NCI-H2081 (cell line): ENCODE data around the gene KY.

ENCODE experiments used
- DNase-seq, 2 experiments: peaks; one replicate each; lab custom pipeline; 2025; lab: John Stamatoyannopoulos, UW

The KY gene

GRCh38 chr3:134619301-134619615 is 31.6 kb downstream of the KY start:
- DNase-seq, result no peak

- DNase-seq, result no peak
These were observed 32.1 kb downstream of the KY start for GRCh38 chr3:134618478-134619300.

DNA sequence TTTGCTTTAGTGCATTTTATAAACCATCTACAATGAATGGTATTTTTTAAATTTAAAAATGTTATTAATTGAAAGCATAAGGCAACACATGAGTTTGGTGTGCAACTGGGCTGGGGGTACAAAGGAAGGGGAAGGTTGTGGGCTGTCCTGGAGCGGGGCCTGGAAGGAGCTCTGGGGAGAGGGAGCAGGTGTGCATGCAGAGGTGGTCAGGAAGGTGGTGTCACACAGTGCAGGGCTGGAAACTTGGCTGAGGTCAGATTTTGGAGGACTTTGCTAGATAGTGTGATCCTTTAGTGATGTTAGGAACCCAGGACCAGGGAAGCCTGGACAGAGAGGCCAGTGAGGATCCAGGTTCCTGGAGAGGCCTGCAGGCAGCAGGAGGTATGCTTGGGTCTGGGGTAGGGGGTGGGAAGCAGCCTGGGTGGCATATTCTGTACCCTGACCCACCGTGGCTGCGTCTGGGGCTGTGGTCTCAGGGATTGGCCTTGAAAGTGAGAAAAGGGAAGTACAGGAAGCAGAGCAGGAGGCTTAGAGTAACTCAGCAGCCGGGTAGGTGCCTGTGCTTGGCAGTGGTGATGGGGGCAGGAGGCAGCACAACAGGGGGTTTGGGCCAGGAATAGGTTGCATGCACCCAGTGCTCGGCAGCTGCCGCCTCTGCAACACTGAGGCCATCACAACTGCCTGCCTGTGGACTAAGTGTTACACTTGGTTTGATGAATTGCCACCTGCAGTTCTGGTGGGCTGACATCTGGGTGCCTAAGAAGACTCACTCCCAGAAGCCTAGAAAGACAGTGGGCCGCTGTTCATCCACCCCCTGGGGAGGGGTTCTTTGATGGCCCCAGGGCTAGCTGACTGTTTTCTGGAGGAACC is 33.0 kb downstream of the KY start:
- DNase-seq, result no peak

GRCh38 chr3:134615743-134616142 is 35.1 kb downstream of the KY start:
- DNase-seq, result no peak

GRCh38 chr3:134614955-134615354 is 35.9 kb downstream of the KY start:
- DNase-seq, result no peak

DNA sequence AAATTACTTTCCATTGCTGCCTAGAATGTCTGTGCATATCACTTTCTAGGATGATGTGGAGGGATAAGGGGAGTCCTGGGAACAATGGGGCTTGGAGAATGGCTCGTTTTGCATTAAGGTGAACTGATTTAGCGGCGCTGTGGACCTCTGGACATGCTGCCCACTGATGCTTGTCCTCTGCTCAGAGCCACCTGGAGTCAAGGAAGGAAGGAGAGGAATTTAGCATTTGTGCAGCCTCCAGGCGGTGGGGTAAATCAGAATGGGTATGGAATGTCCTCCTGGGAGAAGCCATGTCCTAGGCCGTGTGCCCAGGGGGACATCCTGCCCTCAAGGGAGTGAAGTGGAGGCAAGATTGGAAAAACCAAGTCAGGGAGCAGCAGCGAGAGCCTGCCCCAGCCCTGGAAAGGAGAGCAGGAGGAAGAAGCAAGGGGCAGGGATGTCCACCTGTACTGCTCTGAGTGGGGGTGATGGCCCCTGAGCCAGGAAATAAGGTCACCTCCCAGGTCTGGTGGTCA is 37.8 kb downstream of the KY start:
- no peak for DNase-seq

DNA sequence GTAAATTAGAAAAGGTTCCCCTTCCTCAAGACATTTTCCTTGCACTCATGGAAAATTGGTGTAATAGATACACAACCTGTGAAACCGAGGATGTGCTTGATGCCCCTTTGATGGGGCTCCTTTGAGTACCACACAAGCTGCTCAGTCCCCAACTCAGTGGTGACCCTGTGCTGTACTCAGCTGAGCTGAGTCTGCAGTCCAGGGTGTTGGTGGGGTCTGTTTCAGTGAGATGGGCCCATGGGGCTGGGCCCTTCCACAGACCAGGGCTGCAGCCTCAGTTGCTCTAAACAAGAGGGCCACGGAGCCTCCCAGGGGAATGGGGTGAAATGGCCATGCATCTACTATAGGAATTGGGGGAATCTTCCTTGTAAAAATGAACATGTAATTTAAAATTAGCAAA is 39.3 kb downstream of the KY start:
- DNase-seq, result no peak

DNA sequence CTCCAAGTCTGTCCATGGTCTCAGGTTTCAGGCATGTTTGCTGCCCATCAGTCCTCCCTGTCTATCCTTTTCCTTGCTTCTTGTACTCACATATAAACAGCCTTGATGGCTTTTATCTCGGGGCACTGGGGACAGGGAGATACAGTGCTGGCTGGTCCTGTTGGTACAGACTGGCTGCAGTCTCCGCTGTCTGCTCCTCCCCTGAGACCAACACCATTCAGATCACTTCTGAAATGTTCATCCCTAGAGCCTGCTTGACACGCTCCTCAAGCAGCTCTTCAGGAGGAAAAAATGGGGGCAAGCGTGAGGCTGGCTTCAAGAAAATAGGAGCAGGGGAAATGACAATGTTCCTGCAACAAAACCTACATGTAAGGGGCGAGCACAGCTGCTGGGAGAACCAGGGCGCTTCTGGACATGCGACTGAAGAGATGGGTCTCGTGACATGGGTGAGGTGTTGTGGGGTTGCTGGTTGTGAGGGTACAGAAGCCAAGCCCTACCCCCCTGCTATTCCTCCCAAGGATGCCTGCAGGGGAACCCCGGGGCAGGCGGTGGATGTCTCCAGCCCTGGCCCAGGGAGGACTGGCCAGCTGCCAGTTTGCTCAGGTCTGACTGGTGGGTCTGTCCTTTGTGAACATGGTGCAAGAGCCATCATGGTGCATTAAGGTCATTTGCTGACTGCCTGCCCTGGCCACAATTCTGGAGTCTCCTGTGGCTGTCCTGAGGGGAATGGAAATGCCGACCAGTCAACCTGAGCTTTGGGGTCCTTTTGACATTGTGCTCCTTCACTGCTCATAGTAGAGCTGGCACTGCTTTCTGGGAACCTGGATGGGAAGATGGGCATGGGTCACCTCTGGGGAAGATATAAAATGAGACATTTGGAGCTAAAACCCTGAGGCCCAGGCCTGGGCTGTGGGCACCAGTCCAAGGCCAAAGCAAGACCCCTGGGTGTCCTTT is 40.1 kb downstream of the KY start:
- DNase-seq, result no peak

- DNase-seq, result no peak
These were observed 40.9 kb downstream of the KY start for GRCh38 chr3:134609821-134610431.

DNA sequence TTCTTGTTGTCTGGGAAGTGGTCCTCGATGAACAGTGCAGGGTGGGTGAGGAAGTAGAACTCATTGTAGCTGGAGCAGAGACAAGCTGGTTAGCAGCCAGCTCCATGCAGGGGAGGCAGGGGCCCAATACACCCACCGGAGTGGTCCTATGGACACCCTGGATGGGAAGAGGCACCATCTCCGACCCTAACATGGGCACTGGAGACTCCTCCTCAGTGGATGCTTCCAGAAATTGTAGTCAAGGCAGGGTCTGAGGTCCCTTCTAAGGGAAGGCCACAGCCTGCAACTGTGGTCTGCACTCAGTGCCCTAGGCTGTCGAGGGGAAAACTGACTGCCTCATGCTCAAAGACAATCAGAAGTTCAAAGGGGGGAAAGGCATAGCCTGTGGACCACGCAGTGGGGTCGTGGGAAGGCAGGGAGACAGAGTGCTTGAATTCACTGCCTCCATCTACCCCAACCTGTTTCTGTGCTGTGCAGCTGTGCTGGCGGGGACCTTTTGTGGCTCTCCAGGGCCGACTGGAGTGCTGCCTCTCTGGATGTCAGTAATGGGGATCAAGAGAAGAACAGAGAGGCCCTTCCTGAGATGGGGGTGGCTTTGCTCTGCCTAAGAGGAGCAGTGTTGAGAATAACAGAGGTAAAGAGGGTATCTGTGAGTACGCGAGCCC is 41.9 kb downstream of the KY start:
- DNase-seq, result no peak

- DNase-seq, result no peak
These were observed 42.6 kb downstream of the KY start for GRCh38 chr3:134608023-134608770.

GRCh38 chr3:134607054-134608022 is 43.5 kb downstream of the KY start:
- no peak for DNase-seq

GRCh38 chr3:134606033-134607025 is 44.5 kb downstream of the KY start:
- no peak for DNase-seq

DNA sequence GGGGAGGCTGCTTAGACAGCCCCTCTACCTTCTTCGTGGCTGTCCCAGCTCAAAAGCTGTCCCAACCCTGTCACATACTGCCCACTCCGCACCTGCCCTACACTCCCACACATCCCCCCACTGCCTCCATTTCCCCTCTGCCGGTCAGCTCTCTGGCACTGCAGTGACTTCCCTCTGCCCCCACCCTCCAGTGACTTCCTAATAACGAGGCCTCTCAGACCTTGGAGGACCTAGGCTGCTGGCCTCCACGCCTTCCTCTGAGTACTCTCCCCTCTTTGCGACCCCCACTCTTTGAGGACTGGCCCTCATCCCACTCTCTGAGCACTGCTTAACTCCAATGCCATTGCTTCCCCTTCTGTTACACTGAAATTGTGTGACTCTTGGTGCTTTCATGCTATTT is 45.3 kb downstream of the KY start:
- no peak for DNase-seq

GRCh38 chr3:134603956-134604355 is 46.9 kb downstream of the KY start:
- DNase-seq, result no peak

DNA sequence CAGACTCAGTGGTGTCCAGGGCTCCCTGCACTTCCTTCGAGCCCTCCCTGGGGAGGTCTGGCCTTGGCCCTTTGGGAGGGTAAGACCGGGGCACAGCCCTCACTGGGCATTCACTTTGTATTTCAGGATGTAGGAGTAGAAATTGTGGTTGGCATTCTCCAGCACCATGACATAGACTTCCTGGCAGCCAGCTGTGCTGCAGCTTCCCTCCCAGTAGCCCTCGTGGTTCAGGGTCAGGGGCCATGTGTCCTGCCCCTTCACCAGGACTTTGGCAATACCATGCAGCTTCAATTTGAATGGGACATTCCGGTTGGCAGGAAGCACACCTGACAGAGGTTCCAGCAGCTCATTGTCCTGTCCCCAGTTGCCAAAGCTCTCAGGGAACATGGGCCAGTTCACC is 47.3 kb downstream of the KY start:
- DNase-seq, result no peak

DNA sequence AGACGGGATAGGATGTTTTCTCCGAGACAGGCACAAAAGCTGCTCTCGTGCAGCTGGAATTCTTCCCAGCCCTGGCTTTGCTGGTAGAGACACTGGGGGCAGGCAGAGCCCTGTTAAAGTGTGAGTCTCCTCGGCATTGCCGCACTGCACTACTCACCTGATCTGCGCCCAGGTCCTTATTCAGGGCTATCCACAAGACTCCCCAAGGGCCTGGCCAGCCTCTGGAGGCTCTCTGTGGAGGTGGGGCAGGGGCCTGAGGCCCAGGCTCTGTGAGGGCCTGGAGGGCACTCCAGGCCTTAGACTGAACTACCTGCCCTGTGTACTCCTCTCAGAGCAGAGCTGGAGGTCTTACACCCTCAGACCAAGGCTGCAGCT is 48.4 kb downstream of the KY start:
- DNase-seq, result no peak
